HepG2 (cell line): Measurements from ENCODE around the gene TBL3. TPM values are rescaled to one million over a fixed set of nuclear protein-coding genes. Genes with fewer than 3 reads are reported as not detected.

Experiments used
- ATAC-seq: fragments of 200-7000 bp; cut with Tn5 transposase; 3 replicates; pipeline ENCODE4 v1.9.1; 2020; ENCODE audit warnings: mild to moderate bottlenecking, moderate library complexity
- BruUV-seq: library from RNA; stranded (reverse); fragments of 400-500 nt; replicated peaks from 2 replicates; lab custom pipeline; 2021; lab: Mats Ljungman, UMichigan
- CTCF ChIA-PET: fragments of 300-600 bp; formaldehyde crosslinking; extraction: SDS; loops from one replicate; lab custom pipeline; 2021; ENCODE audit warnings: low total read pairs, inconsistent platforms, low intra/inter-chr PET ratio; lab: Yijun Ruan, JAX
- POLR2A ChIA-PET: fragments of 350-600 bp; sonication (Branson Sonifier 250); formaldehyde crosslinking; loops from one replicate; lab custom pipeline; 2020; ENCODE audit warnings: antibody characterized with exemption, inconsistent platforms; lab: Yijun Ruan, JAX
- DNase-seq: peaks from one replicate; pipeline ENCODE4 v3.0.0-alpha.2; 2015; ENCODE audit warnings: low spot score
- FAIRE-seq: peaks from 3 replicates; lab custom pipeline; 2011; peaks lifted over from hg19 to GRCh38; lab: Jason Lieb, UNC
- H2AFZ ChIP-seq: one replicate; pipeline ENCODE4 v1.6.1; 2011; ENCODE audit warnings: low read length, inconsistent platforms
- H3K27ac ChIP-seq: fragments of 300-600 bp; 3 replicates; pipeline ENCODE4 v1.8.0; 2011; ENCODE audit warnings: mixed run types, mild to moderate bottlenecking, mixed read lengths, low read length, inconsistent platforms; ENCODE audit not compliant: insufficient read depth; ENCODE audit errors: extremely low read length
- H3K27me3 ChIP-seq, 2 experiments: fragments of 200-600 bp in 1 of 2; 2 replicates in 1 of 2; 3 replicates in 1 of 2; pipeline versions ENCODE4 v1.6.0 to v1.8.0; 2011; ENCODE audit warnings: low read length in 2 of 2, mild to moderate bottlenecking in 2 of 2, moderate library complexity in 2 of 2, inconsistent platforms in 1 of 2; ENCODE audit not compliant: insufficient read depth in 2 of 2, control insufficient read depth in 1 of 2
- H3K36me3 ChIP-seq, 2 experiments: fragments of 200-600 bp in 1 of 2; replicated peaks in 1 of 2; 2 replicates in 1 of 2; 3 replicates in 1 of 2; pipeline versions ENCODE4 v1.5.1 to v1.8.0; 2011; ENCODE audit warnings: low read length in 2 of 2, inconsistent platforms in 1 of 2; ENCODE audit not compliant: insufficient read depth in 2 of 2, control insufficient read depth in 1 of 2
- H3K4me1 ChIP-seq: 2 replicates; pipeline ENCODE4 v1.5.1; 2012; ENCODE audit warnings: low read length, inconsistent platforms; ENCODE audit not compliant: insufficient read depth
- H3K4me2 ChIP-seq: 2 replicates; pipeline ENCODE4 v1.6.0; 2011; ENCODE audit warnings: low read depth, low read length, inconsistent platforms
- H3K4me3 ChIP-seq, 3 experiments: fragments of 200-600 bp in 1 of 3; sonication (generic), shearing (Covaris generic) in 1 of 3; replicated peaks in 1 of 3; 2 replicates each; pipeline ENCODE4 v1.5.1; 2011 to 2016; ENCODE audit warnings: low read length in 3 of 3, inconsistent platforms in 2 of 3, low read depth in 2 of 3, mild to moderate bottlenecking in 2 of 3, control low read depth in 1 of 3, mixed read lengths in 1 of 3; ENCODE audit not compliant: insufficient read depth in 1 of 3
- H3K79me2 ChIP-seq: one replicate; pipeline ENCODE4 v1.6.1; 2011; ENCODE audit warnings: low read length, inconsistent platforms; ENCODE audit not compliant: insufficient read depth
- H3K9ac ChIP-seq: 2 replicates; pipeline ENCODE4 v1.6.0; 2011; ENCODE audit warnings: mild to moderate bottlenecking, low read depth, low read length, inconsistent platforms; ENCODE audit not compliant: insufficient read depth
- H3K9me3 ChIP-seq: 2 replicates; pipeline ENCODE4 v1.5.1; 2012; ENCODE audit warnings: mild to moderate bottlenecking, low read length
- H4K20me1 ChIP-seq: 2 replicates; pipeline ENCODE4 v1.6.0; 2011; ENCODE audit warnings: inconsistent platforms, mild to moderate bottlenecking, low read length, moderate library complexity; ENCODE audit not compliant: insufficient read depth
- ARID2 ChIP-seq: sonication (generic); formaldehyde crosslinking; IDR thresholded peaks from 2 replicates; pipeline ENCODE4 v1.8.1; 2022; ENCODE audit warnings: mild to moderate bottlenecking, missing genetic modification reagents, borderline replicate concordance
- CSRNP1 ChIP-seq: sonication (generic); formaldehyde crosslinking; IDR thresholded peaks from 2 replicates; pipeline ENCODE4 v1.8.1; 2023; ENCODE audit warnings: mild to moderate bottlenecking, missing genetic modification reagents
- EP300 ChIP-seq, 3 experiments: sonication (generic) in 1 of 3; formaldehyde crosslinking in 1 of 3; IDR thresholded peaks; 2 replicates each; pipeline versions ENCODE4 v1.5.1 to v1.6.1; 2011 to 2020; ENCODE audit warnings: low read depth in 2 of 3, low read length in 2 of 3, borderline replicate concordance in 1 of 3, improper control_type of control experiment in 1 of 3, mild to moderate bottlenecking in 1 of 3, missing genetic modification reagents in 1 of 3, moderate library complexity in 1 of 3
- FOXP1 ChIP-seq, 2 experiments: fragments of 450-650 bp in 1 of 2; IDR thresholded peaks; 2 replicates each; pipeline ENCODE4 v1.6.1; 2017 to 2018; ENCODE audit warnings: antibody characterized with exemption in 1 of 2
- IKZF1 ChIP-seq: fragments of 450-650 bp; IDR thresholded peaks from 2 replicates; pipeline ENCODE4 v1.7.1; 2016
- LRRFIP1 ChIP-seq: sonication (generic); formaldehyde crosslinking; conservative IDR thresholded peaks from 2 replicates; pipeline ENCODE4 v1.4.0; 2020; ENCODE audit warnings: missing genetic modification reagents
- TRIM24 ChIP-seq: sonication (generic); formaldehyde crosslinking; IDR thresholded peaks from 2 replicates; pipeline ENCODE4 v1.8.0; 2022; ENCODE audit warnings: mild to moderate bottlenecking, missing genetic modification reagents
- ZBTB4 ChIP-seq: sonication (generic); formaldehyde crosslinking; IDR thresholded peaks from 2 replicates; pipeline ENCODE4 v1.4.0; 2020; ENCODE audit warnings: missing genetic modification reagents, mild to moderate bottlenecking, borderline replicate concordance
- ZMYM3 ChIP-seq: sonication (generic); formaldehyde crosslinking; IDR thresholded peaks from 2 replicates; pipeline ENCODE4 v1.5.1; 2020; ENCODE audit warnings: mild to moderate bottlenecking, missing genetic modification reagents
- ZNF367 ChIP-seq: sonication (generic); formaldehyde crosslinking; IDR thresholded peaks from 2 replicates; pipeline ENCODE4 v1.4.0; 2020; ENCODE audit warnings: missing genetic modification reagents, borderline replicate concordance
- ZNF614 ChIP-seq: IDR thresholded peaks from 2 replicates; pipeline ENCODE4 v1.6.1; 2018; ENCODE audit warnings: missing biosample characterization, missing genetic modification reagents, inconsistent platforms, borderline replicate concordance
- ZNF780A ChIP-seq: sonication (generic); formaldehyde crosslinking; IDR thresholded peaks from 2 replicates; pipeline ENCODE4 v1.8.0; 2022; ENCODE audit warnings: mild to moderate bottlenecking, missing genetic modification reagents, moderate library complexity
- WGBS: methylation state at CpG from one replicate; pipeline ENCODE4 v1.1.6; 2017; ENCODE audit warnings: low lambda C conversion rate; 5-methylcytosine and 5-hydroxymethylcytosine counted together
- in situ Hi-C: cut with HindIII; loops from 2 replicates; pipeline ENCODE4 v1.10.0; 2017; ENCODE audit warnings: low pct_unique_long_range_greater_than_20kb; ENCODE audit not compliant: extremely low pct_ligation_motif_present
- intact Hi-C: fragments of 100-400 bp; cut with micrococcal nuclease; formaldehyde crosslinking; loops from one replicate; pipeline ENCODE4 v1.10.0; 2022; ENCODE audit not compliant: unreplicated experiment
- polyA plus RNA-seq, 8 experiments: library from polyadenylated mRNA; depleted of rRNA in 3 of 8; stranded (reverse) in 7 of 8; unstranded in 1 of 8; fragments of >200 nt; fragmentation: Illumina TruSeq in 4 of 8; extraction: Trizol in 4 of 8; gene quantifications; 2 replicates each; pipeline versions ENCODE4 v1.2.1 to v1.2.3, GENCODE V29; 2011 to 2016; ENCODE audit warnings: low read depth in 4 of 8, missing spikeins in 1 of 8, mixed read lengths in 1 of 8; ENCODE audit not compliant: insufficient read depth in 1 of 8
- total RNA-seq, 5 experiments: library from RNA; depleted of rRNA; stranded (reverse); fragments of >200 nt; fragmentation: Illumina TruSeq; extraction: Trizol; gene quantifications; 2 replicates each; pipeline ENCODE4 v1.2.3, GENCODE V29; 2016; ENCODE audit warnings: low read depth in 1 of 5

TBL3 gene
- total and polyA plus RNA-seq, 2 of the 13 experiments (the other 11 are each of a cell fraction or from before 2014, with no cell fraction given): 16.8 to 38.0 TPM

GRCh38 chr16:2003231-2003826 lies 31.5 kb downstream of the TBL3 start (continued):
- TF ChIP-seq CSRNP1 (CRISPR knock-in tag): 0 out of 2 replicates have a peak, but pooled peaks have one; percentile 2
- no peak for TF ChIP-seq TRIM24 (CRISPR knock-in tag)
- no peak for TF ChIP-seq LRRFIP1

- H3K9me3 ChIP-seq: no peaks in the 10 kb centered on the region
- 0% methylated on average over 1 of the region's 36 CpGs for WGBS
- ChIA-PET CTCF (interaction anchor here (0.7 to 1.8 kb wide), 5 partner anchors 14 to 141 kb away, joined by 3 to 10 read pairs (median 5); partner anchors contain the start of genes GFER and SYNGR3), POLR2A (interaction anchor here (0.8 to 2.8 kb wide), 15 partner anchors 10 to 151 kb away, joined by 3 to 27 read pairs (median 5); partner anchors contain the start of genes GFER, NOXO1, NPW and NTHL1)
- H3K27me3 ChIP-seq: no peaks in the 10 kb centered on the region
- no peak overlapping the region for H2AFZ ChIP-seq
- no peak overlapping the region for H3K9ac ChIP-seq
- intact Hi-C loops (no loop called here), in situ Hi-C loops (no loop called here)
- no TSS peak for BruUV-seq
- peak overlapping the region; percentile 42 for H3K4me2 ChIP-seq
- ATAC-seq (peak; percentile 89), DNase-seq (peak; percentile 92), FAIRE-seq (peak; percentile 92)
- H3K79me2 ChIP-seq: peaks cover 42% of the 10 kb centered on the region
- H3K4me1 ChIP-seq: peaks cover 42% of the 10 kb centered on the region
- peak overlapping the region in 1 of 3 experiments; percentile 17; a peak in 1 of 6 replicates for H3K4me3 ChIP-seq
- peaks cover 24 to 44% of the 10 kb centered on the region in 2 experiments for H3K36me3 ChIP-seq
- H3K27ac ChIP-seq: peak overlapping the region; percentile 1
- peaks cover 18% of the 10 kb centered on the region; the same call in 1 of the 2 replicates for H4K20me1 ChIP-seq
- peak; percentile 72; the same call in 1 of the 2 replicates for TF ChIP-seq ZNF614
- TF ChIP-seq ZMYM3 (CRISPR knock-in tag): peak; percentile 71; the same call in 1 of the 2 replicates
- TF ChIP-seq ZNF367 (CRISPR knock-in tag): no peak
- TF ChIP-seq ZBTB4 (CRISPR knock-in tag): no peak
- no peak for TF ChIP-seq FOXP1 (IDR thresholded peaks at IDR 0.05)
- TF ChIP-seq FOXP1 (CRISPR knock-in tag; IDR thresholded peaks at IDR 0.05): no peak
- TF ChIP-seq EP300 (IDR thresholded peaks at IDR 0.05; ENCODE audit: low read depth in 2 of 2, low read length in 2 of 2): no peak
- TF ChIP-seq EP300 (CRISPR knock-in tag; IDR thresholded peaks at IDR 0.05; ENCODE audit: borderline replicate concordance): no peak
- TF ChIP-seq ZNF780A (CRISPR knock-in tag): no peak
- TF ChIP-seq IKZF1: no peak
- TF ChIP-seq ARID2: no peak
Observed at GRCh38 chr16:2003827-2004641, 32.2 kb downstream of the TBL3 start.
